K562 (cell line): ENCODE data around the gene OR7A10. TPM values are rescaled to one million over a fixed set of nuclear protein-coding genes. Genes with fewer than 3 reads are reported as not detected.
A peak's percentile ranks its signal among the peaks of the same experiment; 100 is the strongest.

Experiments used
- ATAC-seq: fragments of 200-7000 bp; cut with Tn5 transposase; 3 replicates; pipeline ENCODE4 v1.9.1; 2020; ENCODE audit warnings: moderate library complexity
- BruUV-seq: library from RNA; stranded (reverse); fragments of 400-500 nt; replicated peaks from 2 replicates; lab custom pipeline; 2021; lab: Mats Ljungman, UMichigan
- CTCF ChIA-PET: fragments of 300-600 bp; formaldehyde crosslinking; extraction: SDS; loops from one replicate; lab custom pipeline; 2021; ENCODE audit warnings: low intra/inter-chr PET ratio; lab: Yijun Ruan, JAX
- POLR2A ChIA-PET: fragments of 300-600, 350-650 bp; sonication (Branson Sonifier 250); formaldehyde crosslinking; extraction: SDS; loops from one replicate; lab custom pipeline; 2021; ENCODE audit warnings: antibody characterized with exemption, inconsistent platforms; lab: Yijun Ruan, JAX
- DNase-seq, 4 experiments: peaks; one replicate each; pipeline versions ENCODE4 v3.0.0 to v3.0.0-alpha.2; 2011 to 2018; ENCODE audit warnings: low spot score in 3 of 4, mixed read lengths in 3 of 4; ENCODE audit errors: extremely low read depth in 1 of 4
- FAIRE-seq: peaks from 2 replicates; lab custom pipeline; 2011; peaks lifted over from hg19 to GRCh38; lab: Jason Lieb, UNC
- H2AFZ ChIP-seq: 2 replicates; pipeline ENCODE4 v1.6.0; 2011; ENCODE audit warnings: low read depth, low read length, control low read depth, inconsistent platforms
- H3K27ac ChIP-seq: fragments of 200-600 bp; 3 replicates; pipeline ENCODE4 v1.8.0; 2011; ENCODE audit warnings: low read depth, mild to moderate bottlenecking, control low read depth, inconsistent platforms, low read length, moderate library complexity, mixed read lengths; ENCODE audit errors: extremely low read depth
- H3K27me3 ChIP-seq, 2 experiments: fragments of 300-600 bp in 1 of 2; 2 replicates in 1 of 2; 3 replicates in 1 of 2; pipeline versions ENCODE4 v1.6.0 to v1.8.0; 2011; ENCODE audit warnings: inconsistent platforms in 2 of 2, low read length in 2 of 2, mild to moderate bottlenecking in 1 of 2, mixed read lengths in 1 of 2, moderate library complexity in 1 of 2; ENCODE audit not compliant: control insufficient read depth in 2 of 2, insufficient read depth in 2 of 2
- H3K36me3 ChIP-seq: fragments of 300-600 bp; 3 replicates; pipeline ENCODE4 v1.8.0; 2011; ENCODE audit warnings: mild to moderate bottlenecking, low read length, inconsistent platforms; ENCODE audit not compliant: control insufficient read depth, insufficient read depth
- H3K4me1 ChIP-seq, 2 experiments: fragments of 200-600 bp in 1 of 2; replicated peaks in 1 of 2; 2 replicates in 1 of 2; 3 replicates in 1 of 2; pipeline versions ENCODE4 v1.5.1 to v1.8.0; 2011; ENCODE audit warnings: inconsistent platforms in 2 of 2, low read length in 2 of 2, mild to moderate bottlenecking in 1 of 2, mixed read lengths in 1 of 2, moderate library complexity in 1 of 2; ENCODE audit not compliant: control insufficient read depth in 2 of 2, insufficient read depth in 2 of 2
- H3K4me2 ChIP-seq: 2 replicates; pipeline ENCODE4 v1.6.1; 2011; ENCODE audit warnings: low read length, control low read depth, inconsistent platforms, mixed read lengths; ENCODE audit not compliant: insufficient read depth
- H3K4me3 ChIP-seq: fragments of 200-600 bp; sonication (generic), shearing (Covaris generic); 2 replicates; pipeline ENCODE4 v1.5.1; 2016; ENCODE audit warnings: control low read depth, inconsistent platforms
- H3K79me2 ChIP-seq: fragments of 200-600 bp; 3 replicates; pipeline ENCODE4 v1.8.0; 2011; ENCODE audit warnings: low read length, inconsistent platforms; ENCODE audit not compliant: control insufficient read depth, insufficient read depth
- H3K9ac ChIP-seq, 2 experiments: 2 replicates each; pipeline versions ENCODE4 v1.6.0 to v1.6.1; 2011; ENCODE audit warnings: low read depth in 2 of 2, low read length in 2 of 2, control low read depth in 1 of 2, inconsistent platforms in 1 of 2, mild to moderate bottlenecking in 1 of 2, mixed read lengths in 1 of 2; ENCODE audit not compliant: insufficient read depth in 1 of 2
- H3K9me1 ChIP-seq: one replicate; pipeline ENCODE4 v1.6.0; 2011; ENCODE audit warnings: inconsistent platforms, mild to moderate bottlenecking, low read length, moderate library complexity; ENCODE audit not compliant: control insufficient read depth, insufficient read depth
- H3K9me3 ChIP-seq: replicated peaks from 2 replicates; pipeline ENCODE4 v1.5.1; 2011; ENCODE audit warnings: low read depth, low read length, inconsistent platforms; ENCODE audit not compliant: control insufficient read depth, insufficient read depth
- H4K20me1 ChIP-seq: replicated peaks from 2 replicates; pipeline ENCODE4 v1.6.1; 2011; ENCODE audit warnings: low read length, inconsistent platforms, mixed read lengths; ENCODE audit not compliant: control insufficient read depth, insufficient read depth
- ARHGAP35 ChIP-seq: fragments of 450-650 bp; IDR thresholded peaks from 2 replicates; pipeline ENCODE4 v1.6.1; 2018; ENCODE audit not compliant: partially characterized antibody
- ERF ChIP-seq: fragments of 450-650 bp; formaldehyde crosslinking; IDR thresholded peaks from 2 replicates; pipeline ENCODE4 v1.4.0; 2020; ENCODE audit warnings: mild to moderate bottlenecking, mixed read lengths
- HNRNPUL1 ChIP-seq: fragments of 200-400 bp; formaldehyde crosslinking; IDR thresholded peaks from 2 replicates; pipeline ENCODE4 v1.6.1; 2017; ENCODE audit warnings: low read length
- IRF2 ChIP-seq: sonication (generic); formaldehyde crosslinking; IDR thresholded peaks from 2 replicates; pipeline ENCODE4 v1.8.1; 2022; ENCODE audit warnings: mild to moderate bottlenecking, missing genetic modification reagents
- MTA1 ChIP-seq: fragments of 450-650 bp; IDR thresholded peaks from 2 replicates; pipeline ENCODE4 v1.6.1; 2017; ENCODE audit warnings: borderline replicate concordance
- MYBL2 ChIP-seq, 2 experiments: fragments of 450-650 bp in 1 of 2; sonication (generic) in 1 of 2; formaldehyde crosslinking in 1 of 2; IDR thresholded peaks; 2 replicates each; pipeline versions ENCODE4 v1.6.1 to v1.8.1; 2017 to 2022; ENCODE audit warnings: borderline replicate concordance in 1 of 2, inconsistent platforms in 1 of 2, low read depth in 1 of 2, mild to moderate bottlenecking in 1 of 2, missing genetic modification reagents in 1 of 2, moderate library complexity in 1 of 2
- NR4A1 ChIP-seq, 2 experiments: fragments of 250-450 bp in 1 of 2; fragments of 450-650 bp in 1 of 2; sonication (Bioruptor Pico) in 1 of 2; IDR thresholded peaks; 2 replicates each; pipeline versions ENCODE4 v1.4.0 to v1.6.1; 2016 to 2020; ENCODE audit warnings: mild to moderate bottlenecking in 2 of 2, missing compliant biosample characterization in 1 of 2, missing genetic modification characterization in 1 of 2, moderate library complexity in 1 of 2
- POLR3A ChIP-seq: IDR thresholded peaks from 2 replicates; pipeline ENCODE4 v1.6.1; 2011; ENCODE audit warnings: borderline replicate concordance, mild to moderate bottlenecking, moderate library complexity; ENCODE audit not compliant: insufficient read length, insufficient read depth; ENCODE audit errors: extremely low read depth
- SFPQ ChIP-seq: fragments of 200-400 bp; formaldehyde crosslinking; IDR thresholded peaks from 2 replicates; pipeline ENCODE4 v1.6.1; 2017; ENCODE audit warnings: mild to moderate bottlenecking, low read depth, low read length, moderate library complexity
- SNAPC5 ChIP-seq: fragments of 250-450 bp; sonication (Bioruptor Pico); IDR thresholded peaks from 2 replicates; pipeline ENCODE4 v1.8.0; 2021; ENCODE audit warnings: moderate library complexity, mild to moderate bottlenecking, inconsistent platforms
- SOX6 ChIP-seq: fragments of 450-650 bp; IDR thresholded peaks from 2 replicates; pipeline ENCODE4 v1.6.1; 2014; ENCODE audit warnings: mild to moderate bottlenecking
- TEAD4 ChIP-seq, 2 experiments: sonication (generic) in 1 of 2; formaldehyde crosslinking in 1 of 2; IDR thresholded peaks; 2 replicates each; pipeline versions ENCODE4 v1.6.1 to v1.8.0; 2012 to 2022; ENCODE audit warnings: borderline replicate concordance in 1 of 2, inconsistent platforms in 1 of 2, low read length in 1 of 2, mild to moderate bottlenecking in 1 of 2, missing genetic modification reagents in 1 of 2
- THRA ChIP-seq: fragments of 450-650 bp; IDR thresholded peaks from 2 replicates; pipeline ENCODE4 v1.6.1; 2017; ENCODE audit warnings: mild to moderate bottlenecking, moderate library complexity
- ZNF175 ChIP-seq: fragments of 200-800 bp; sonication (Bioruptor generic); IDR thresholded peaks from 2 replicates; pipeline ENCODE4 v1.6.1; 2016; ENCODE audit warnings: low read depth, mild to moderate bottlenecking, missing genetic modification characterization, missing compliant biosample characterization
- WGBS: fragments of 100-300 bp; shearing (Covaris generic); methylation state at CpG from one replicate; pipeline ENCODE4 v1.1.6; 2016; ENCODE audit warnings: low coverage, mixed read lengths; ENCODE audit not compliant: insufficient coverage; ENCODE audit errors: missing lambda C conversion rate; 5-methylcytosine and 5-hydroxymethylcytosine counted together
- in situ Hi-C: fragments of 300-500 bp; cut with MboI; formaldehyde crosslinking; loops from 4 replicates; pipeline ENCODE4 v1.15.0; 2018; ENCODE audit warnings: inconsistent platforms, mixed read lengths
- intact Hi-C: fragments of 100-400 bp; cut with micrococcal nuclease; formaldehyde crosslinking; loops from 2 replicates; pipeline ENCODE4 v1.14.2; 2022
- polyA plus RNA-seq, 8 experiments: library from polyadenylated mRNA; depleted of rRNA in 4 of 8; stranded (reverse) in 5 of 8; unstranded in 3 of 8; fragments of >200 nt; fragmentation: Nextera tagmentation in 2 of 8; fragmentation: Illumina TruSeq in 1 of 8; extraction: Ambion mirVana in 2 of 8; extraction: Trizol in 1 of 8; gene quantifications; 2 replicates each; pipeline versions ENCODE4 v1.2.1 to v1.2.3, GENCODE V29; 2011 to 2014; ENCODE audit warnings: inconsistent platforms in 1 of 8, missing spikeins in 1 of 8
- total RNA-seq, 7 experiments: library from RNA; depleted of rRNA in 6 of 7; stranded (reverse); fragments of >200 nt in 6 of 7; fragmentation: Illumina TruSeq in 2 of 7; extraction: Trizol in 2 of 7; gene quantifications; 2 replicates each; pipeline versions ENCODE4 v1.2.1 to v1.2.3, GENCODE V29; 2011 to 2021; ENCODE audit warnings: low replicate concordance in 1 of 7
- TF ChIP-seq, protein P1 (sequence below): fragments of 250-450 bp; sonication (Bioruptor Pico); IDR thresholded peaks from 2 replicates; pipeline ENCODE4 v1.4.0; 2020

OR7A10 gene
- total and polyA plus RNA-seq, 9 of the 15 experiments (the other 6 are each of a cell fraction or from before 2014, with no cell fraction given) = not detected

DNA sequence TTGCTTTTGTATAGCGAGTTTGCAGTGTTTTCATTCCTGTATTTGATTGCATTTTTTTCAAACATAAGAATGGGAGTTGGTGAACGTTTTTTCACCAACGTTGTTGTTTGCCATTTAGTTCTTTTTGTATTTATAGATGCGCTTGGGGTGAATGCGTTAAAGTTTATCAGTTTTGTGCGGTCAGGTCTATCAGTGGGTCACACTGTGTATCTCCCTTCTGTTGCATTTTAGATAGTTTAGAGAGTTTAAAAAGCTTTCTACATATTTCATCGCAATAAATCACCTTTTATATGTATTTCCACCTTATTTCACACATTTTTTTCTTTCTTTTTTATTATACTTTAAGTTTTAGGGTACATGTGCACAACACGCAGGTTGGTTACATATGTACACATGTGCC is 30.1 kb downstream of the OR7A10 start:
- in situ Hi-C loops = no loop called here
- Histone ChIP-seq H2AFZ (no peak overlapping the region), H3K4me3 (no peak overlapping the region), H3K4me2 (no peak overlapping the region), H4K20me1 (no peaks in the 10 kb centered on the region), H3K36me3 (no peaks in the 10 kb centered on the region), H3K9me1 (no peaks in the 10 kb centered on the region), H3K27me3 (peaks cover 6 to 13% of the 10 kb centered on the region in 2 experiments; a peak in 2 of 5 replicates), H3K79me2 (no peaks in the 10 kb centered on the region), H3K4me1 (peaks cover 3 to 6% of the 10 kb centered on the region in 2 experiments; a peak in 2 of 5 replicates), H3K27ac (no peak overlapping the region), H3K9me3 (no peaks in the 10 kb centered on the region), H3K9ac (no peak overlapping the region)
- no peak for DNase-seq
- intact Hi-C loops = no loop called here
- POLR2A ChIA-PET = no interaction called here
- no peak for FAIRE-seq
- ATAC-seq = no peak
- WGBS = under 1% methylated on average over 8 of the region's 8 CpGs
- CTCF ChIA-PET = no interaction called here
- BruUV-seq = no TSS peak
- no peak for TF ChIP-seq NR4A1 (CRISPR knock-in tag; IDR thresholded peaks at IDR 0.05)
- no peak for TF ChIP-seq NR4A1 (tag; IDR thresholded peaks at IDR 0.05)
- TF ChIP-seq ZNF175 (CRISPR knock-in tag) = no peak
- no peak for TF ChIP-seq POLR3A
- TF ChIP-seq MYBL2 (IDR thresholded peaks at IDR 0.05; ENCODE audit: low read depth) = no peak
- no peak for TF ChIP-seq MYBL2 (CRISPR knock-in tag; IDR thresholded peaks at IDR 0.05; ENCODE audit: borderline replicate concordance)
- no peak for TF ChIP-seq SNAPC5 (CRISPR knock-in tag)
- TF ChIP-seq IRF2 (CRISPR knock-in tag) = no peak
- TF ChIP-seq SOX6 = no peak
- TF ChIP-seq HNRNPUL1 = no peak
- no peak for TF ChIP-seq SFPQ
- TF ChIP-seq TEAD4 (IDR thresholded peaks at IDR 0.05; ENCODE audit: low read length) = peak; percentile 66; the same call in 1 of the 2 replicates
- no peak for TF ChIP-seq TEAD4 (CRISPR knock-in tag; IDR thresholded peaks at IDR 0.05; ENCODE audit: borderline replicate concordance)
- TF ChIP-seq MTA1 = no peak
- no peak for TF ChIP-seq ARHGAP35
- TF ChIP-seq, protein P1, sequence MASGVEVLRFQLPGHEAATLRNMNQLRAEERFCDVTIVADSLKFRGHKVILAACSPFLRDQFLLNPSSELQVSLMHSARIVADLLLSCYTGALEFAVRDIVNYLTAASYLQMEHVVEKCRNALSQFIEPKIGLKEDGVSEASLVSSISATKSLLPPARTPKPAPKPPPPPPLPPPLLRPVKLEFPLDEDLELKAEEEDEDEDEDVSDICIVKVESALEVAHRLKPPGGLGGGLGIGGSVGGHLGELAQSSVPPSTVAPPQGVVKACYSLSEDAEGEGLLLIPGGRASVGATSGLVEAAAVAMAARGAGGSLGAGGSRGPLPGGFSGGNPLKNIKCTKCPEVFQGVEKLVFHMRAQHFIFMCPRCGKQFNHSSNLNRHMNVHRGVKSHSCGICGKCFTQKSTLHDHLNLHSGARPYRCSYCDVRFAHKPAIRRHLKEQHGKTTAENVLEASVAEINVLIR (CRISPR knock-in tag) = no peak
- no peak for TF ChIP-seq ERF (CRISPR knock-in tag)
- no peak for TF ChIP-seq THRA
